HepG2 (cell line): ENCODE data around the gene SLC25A19. TPM values are rescaled to one million over a fixed set of nuclear protein-coding genes. Genes with fewer than 3 reads are reported as not detected.

ENCODE experiments used
- ATAC-seq: fragments of 200-7000 bp; cut with Tn5 transposase; 3 replicates; pipeline ENCODE4 v1.9.1; 2020; ENCODE audit warnings: mild to moderate bottlenecking, moderate library complexity
- BruUV-seq: library from RNA; stranded (reverse); fragments of 400-500 nt; replicated peaks from 2 replicates; lab custom pipeline; 2021; lab: Mats Ljungman, UMichigan
- CTCF ChIA-PET: fragments of 300-600 bp; formaldehyde crosslinking; extraction: SDS; loops from one replicate; lab custom pipeline; 2021; ENCODE audit warnings: low total read pairs, inconsistent platforms, low intra/inter-chr PET ratio; lab: Yijun Ruan, JAX
- POLR2A ChIA-PET: fragments of 350-600 bp; sonication (Branson Sonifier 250); formaldehyde crosslinking; loops from one replicate; lab custom pipeline; 2020; ENCODE audit warnings: antibody characterized with exemption, inconsistent platforms; lab: Yijun Ruan, JAX
- DNase-seq: peaks from one replicate; pipeline ENCODE4 v3.0.0-alpha.2; 2015; ENCODE audit warnings: low spot score
- FAIRE-seq: peaks from 3 replicates; lab custom pipeline; 2011; peaks lifted over from hg19 to GRCh38; lab: Jason Lieb, UNC
- H2AFZ ChIP-seq: one replicate; pipeline ENCODE4 v1.6.1; 2011; ENCODE audit warnings: low read length, inconsistent platforms
- H3K27ac ChIP-seq: fragments of 300-600 bp; 3 replicates; pipeline ENCODE4 v1.8.0; 2011; ENCODE audit warnings: mixed run types, mild to moderate bottlenecking, mixed read lengths, low read length, inconsistent platforms; ENCODE audit not compliant: insufficient read depth; ENCODE audit errors: extremely low read length
- H3K27me3 ChIP-seq, 2 experiments: fragments of 200-600 bp in 1 of 2; 2 replicates in 1 of 2; 3 replicates in 1 of 2; pipeline versions ENCODE4 v1.6.0 to v1.8.0; 2011; ENCODE audit warnings: low read length in 2 of 2, mild to moderate bottlenecking in 2 of 2, moderate library complexity in 2 of 2, inconsistent platforms in 1 of 2; ENCODE audit not compliant: insufficient read depth in 2 of 2, control insufficient read depth in 1 of 2
- H3K36me3 ChIP-seq, 2 experiments: fragments of 200-600 bp in 1 of 2; replicated peaks in 1 of 2; 2 replicates in 1 of 2; 3 replicates in 1 of 2; pipeline versions ENCODE4 v1.5.1 to v1.8.0; 2011; ENCODE audit warnings: low read length in 2 of 2, inconsistent platforms in 1 of 2; ENCODE audit not compliant: insufficient read depth in 2 of 2, control insufficient read depth in 1 of 2
- H3K4me1 ChIP-seq: 2 replicates; pipeline ENCODE4 v1.5.1; 2012; ENCODE audit warnings: low read length, inconsistent platforms; ENCODE audit not compliant: insufficient read depth
- H3K4me2 ChIP-seq: 2 replicates; pipeline ENCODE4 v1.6.0; 2011; ENCODE audit warnings: low read depth, low read length, inconsistent platforms
- H3K4me3 ChIP-seq, 3 experiments: fragments of 200-600 bp in 1 of 3; sonication (generic), shearing (Covaris generic) in 1 of 3; replicated peaks in 1 of 3; 2 replicates each; pipeline ENCODE4 v1.5.1; 2011 to 2016; ENCODE audit warnings: low read length in 3 of 3, inconsistent platforms in 2 of 3, low read depth in 2 of 3, mild to moderate bottlenecking in 2 of 3, control low read depth in 1 of 3, mixed read lengths in 1 of 3; ENCODE audit not compliant: insufficient read depth in 1 of 3
- H3K79me2 ChIP-seq: one replicate; pipeline ENCODE4 v1.6.1; 2011; ENCODE audit warnings: low read length, inconsistent platforms; ENCODE audit not compliant: insufficient read depth
- H3K9ac ChIP-seq: 2 replicates; pipeline ENCODE4 v1.6.0; 2011; ENCODE audit warnings: mild to moderate bottlenecking, low read depth, low read length, inconsistent platforms; ENCODE audit not compliant: insufficient read depth
- H3K9me3 ChIP-seq: 2 replicates; pipeline ENCODE4 v1.5.1; 2012; ENCODE audit warnings: mild to moderate bottlenecking, low read length
- H4K20me1 ChIP-seq: 2 replicates; pipeline ENCODE4 v1.6.0; 2011; ENCODE audit warnings: inconsistent platforms, mild to moderate bottlenecking, low read length, moderate library complexity; ENCODE audit not compliant: insufficient read depth
- ARID2 ChIP-seq: sonication (generic); formaldehyde crosslinking; IDR thresholded peaks from 2 replicates; pipeline ENCODE4 v1.8.1; 2022; ENCODE audit warnings: mild to moderate bottlenecking, missing genetic modification reagents, borderline replicate concordance
- ARNTL ChIP-seq: sonication (generic); formaldehyde crosslinking; IDR thresholded peaks from 2 replicates; pipeline ENCODE4 v1.4.0; 2020; ENCODE audit warnings: mild to moderate bottlenecking, missing genetic modification reagents
- ELF1 ChIP-seq: sonication (generic); formaldehyde crosslinking; IDR thresholded peaks from 2 replicates; pipeline ENCODE4 v1.4.0; 2020; ENCODE audit warnings: missing genetic modification reagents
- FOSL1 ChIP-seq: sonication (generic); formaldehyde crosslinking; IDR thresholded peaks from 2 replicates; pipeline ENCODE4 v1.9.0; 2021; ENCODE audit warnings: missing genetic modification reagents, borderline replicate concordance
- GABPB1 ChIP-seq: IDR thresholded peaks from 2 replicates; pipeline ENCODE4 v1.6.1; 2016; ENCODE audit warnings: mild to moderate bottlenecking, missing genetic modification reagents, moderate library complexity, missing compliant biosample characterization
- NR2F6 ChIP-seq, 2 experiments: IDR thresholded peaks; 2 replicates each; pipeline ENCODE4 v1.6.1; 2016; ENCODE audit warnings: antibody characterized with exemption in 1 of 2, mild to moderate bottlenecking in 1 of 2
- PCBP1 ChIP-seq: fragments of 200-400 bp; formaldehyde crosslinking; IDR thresholded peaks from 2 replicates; pipeline ENCODE4 v1.6.1; 2017; ENCODE audit warnings: mild to moderate bottlenecking, low read depth, low read length, borderline replicate concordance
- RFXAP ChIP-seq: sonication (generic); formaldehyde crosslinking; IDR thresholded peaks from 2 replicates; pipeline ENCODE4 v1.4.0; 2020; ENCODE audit warnings: missing genetic modification reagents, borderline replicate concordance
- SOX5 ChIP-seq: IDR thresholded peaks from 2 replicates; pipeline ENCODE4 v1.6.1; 2016; ENCODE audit warnings: borderline replicate concordance
- TBX2 ChIP-seq: sonication (generic); formaldehyde crosslinking; IDR thresholded peaks from 2 replicates; pipeline ENCODE4 v1.5.0; 2020; ENCODE audit warnings: missing genetic modification reagents, mild to moderate bottlenecking, borderline replicate concordance
- TBX3 ChIP-seq: fragments of 450-650 bp; IDR thresholded peaks from 2 replicates; pipeline ENCODE4 v1.6.1; 2017; ENCODE audit warnings: antibody characterized with exemption, mild to moderate bottlenecking, inconsistent platforms, borderline replicate concordance
- ZNF10 ChIP-seq: sonication (generic); formaldehyde crosslinking; IDR thresholded peaks from 2 replicates; pipeline ENCODE4 v1.4.0; 2020; ENCODE audit warnings: mild to moderate bottlenecking, low read depth, missing genetic modification reagents, borderline replicate concordance
- ZNF263 ChIP-seq: sonication (generic); formaldehyde crosslinking; IDR thresholded peaks from 2 replicates; pipeline ENCODE4 v1.4.0; 2020; ENCODE audit warnings: missing genetic modification reagents
- ZNF543 ChIP-seq: sonication (generic); formaldehyde crosslinking; IDR thresholded peaks from 2 replicates; pipeline ENCODE4 v1.4.0; 2020; ENCODE audit warnings: mild to moderate bottlenecking, missing genetic modification reagents
- ZNF567 ChIP-seq: sonication (generic); formaldehyde crosslinking; IDR thresholded peaks from 2 replicates; pipeline ENCODE4 v1.8.1; 2023; ENCODE audit warnings: mild to moderate bottlenecking, missing genetic modification reagents, borderline replicate concordance
- ZNF605 ChIP-seq: sonication (generic); formaldehyde crosslinking; IDR thresholded peaks from 2 replicates; pipeline ENCODE4 v1.8.0; 2022; ENCODE audit warnings: mild to moderate bottlenecking, missing genetic modification reagents
- whole genome bisulfite sequencing: methylation state at CpG from one replicate; pipeline ENCODE4 v1.1.6; 2017; ENCODE audit warnings: low lambda C conversion rate; 5-methylcytosine and 5-hydroxymethylcytosine counted together
- in situ Hi-C: cut with HindIII; loops from 2 replicates; pipeline ENCODE4 v1.10.0; 2017; ENCODE audit warnings: low pct_unique_long_range_greater_than_20kb; ENCODE audit not compliant: extremely low pct_ligation_motif_present
- intact Hi-C: fragments of 100-400 bp; cut with micrococcal nuclease; formaldehyde crosslinking; loops from one replicate; pipeline ENCODE4 v1.10.0; 2022; ENCODE audit not compliant: unreplicated experiment
- polyA plus RNA-seq, 8 experiments: library from polyadenylated mRNA; depleted of rRNA in 3 of 8; stranded (reverse) in 7 of 8; unstranded in 1 of 8; fragments of >200 nt; fragmentation: Illumina TruSeq in 4 of 8; extraction: Trizol in 4 of 8; gene quantifications; 2 replicates each; pipeline versions ENCODE4 v1.2.1 to v1.2.3, GENCODE V29; 2011 to 2016; ENCODE audit warnings: low read depth in 4 of 8, missing spikeins in 1 of 8, mixed read lengths in 1 of 8; ENCODE audit not compliant: insufficient read depth in 1 of 8
- total RNA-seq, 5 experiments: library from RNA; depleted of rRNA; stranded (reverse); fragments of >200 nt; fragmentation: Illumina TruSeq; extraction: Trizol; gene quantifications; 2 replicates each; pipeline ENCODE4 v1.2.3, GENCODE V29; 2016; ENCODE audit warnings: low read depth in 1 of 5
- TF ChIP-seq, protein P1 (sequence below): sonication (generic); formaldehyde crosslinking; IDR thresholded peaks from 2 replicates; pipeline ENCODE4 v1.4.0; 2020; ENCODE audit warnings: missing genetic modification reagents
- TF ChIP-seq, protein P2 (sequence below): sonication (generic); formaldehyde crosslinking; conservative IDR thresholded peaks from 2 replicates; pipeline ENCODE4 v1.5.0; 2020; ENCODE audit warnings: missing genetic modification reagents

Gene SLC25A19
- total and polyA plus RNA-seq, 2 of the 13 experiments (the other 11 are each of a cell fraction or from before 2014, with no cell fraction given), result 24.4 to 41.4 TPM

DNA sequence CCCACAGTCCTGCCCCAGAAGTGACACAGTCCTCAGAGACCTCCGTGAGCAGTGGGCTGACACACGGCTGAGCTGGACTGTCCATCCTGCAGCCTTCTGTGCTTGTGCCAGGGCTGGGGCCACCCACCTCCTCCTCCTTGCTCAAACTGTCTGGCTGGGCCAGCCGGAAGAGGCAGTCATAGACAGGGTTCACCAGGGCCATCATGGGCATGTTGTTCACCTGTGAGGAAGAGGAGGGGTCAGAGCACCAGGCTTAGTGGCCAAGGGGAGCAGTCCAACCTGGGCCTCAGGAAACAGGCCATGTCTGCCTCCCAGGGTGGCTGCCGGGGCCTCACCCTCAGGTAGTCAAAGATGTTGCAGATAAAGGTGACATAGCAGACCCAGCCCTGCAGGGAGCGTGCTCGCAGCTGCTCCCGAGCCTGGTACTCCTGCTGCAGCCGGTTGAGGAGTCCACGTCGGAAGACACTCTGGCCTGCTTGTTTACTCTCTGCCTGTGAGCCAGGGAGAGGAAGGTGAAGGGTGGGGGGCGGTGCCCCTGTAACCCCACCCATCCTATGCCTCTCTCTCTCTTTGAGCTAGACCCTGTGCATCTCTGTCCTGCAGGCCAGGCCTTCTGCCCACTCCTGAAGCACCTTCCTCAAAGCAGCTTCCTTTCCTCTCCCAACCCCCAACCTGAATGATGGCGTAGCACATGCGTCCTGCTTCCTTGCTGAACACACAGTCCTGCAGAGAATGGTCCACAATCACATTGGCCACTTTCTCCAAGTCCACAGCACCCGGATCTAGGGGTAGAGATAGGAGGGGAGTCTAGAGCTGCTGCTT is 21.6 kb downstream of the SLC25A19 start:
- Histone ChIP-seq H3K9me3 (no peaks in the 10 kb centered on the region), H3K4me1 (peaks cover 52% of the 10 kb centered on the region), H3K27me3 (no peaks in the 10 kb centered on the region), H3K4me2 (peak overlapping the region; percentile 57), H3K4me3 (peak overlapping the region in 1 of 3 experiments; percentile 45; a peak in 2 of 6 replicates), H3K9ac (no peak overlapping the region), H3K27ac (peak overlapping the region; percentile 34), H4K20me1 (no peaks in the 10 kb centered on the region), H3K36me3 (peaks cover 13 to 29% of the 10 kb centered on the region in 2 experiments), H2AFZ (no peak overlapping the region), H3K79me2 (peaks cover 15% of the 10 kb centered on the region)
- in situ Hi-C loops (loop anchor here (5.0 kb wide), 1 partner anchor 145 kb away; no protein-coding TSS in a partner anchor), intact Hi-C loops (no loop called here)
- WGBS, result 29% methylated on average over 12 of the region's 14 CpGs
- DNase-seq (peak; percentile 86), FAIRE-seq (peak; percentile 93), ATAC-seq (peak; percentile 71)
- ChIA-PET POLR2A (interaction anchor here (1.0 to 6.6 kb wide), 9 partner anchors 10 to 162 kb away, joined by 3 to 43 read pairs (median 4); partner anchors contain the start of genes GRB2, SLC25A19 and SUMO2), CTCF (interaction anchor here (1.5 to 2.0 kb wide), 2 partner anchors 55 to 145 kb away, joined by 4 to 10 read pairs; no protein-coding TSS in a partner anchor)
- no TSS peak for BruUV-seq
- TF ChIP-seq ZNF605 (CRISPR knock-in tag), result peak; percentile 52; the same call in 1 of the 2 replicates
- TF ChIP-seq ELF1, result peak; percentile 29; the same call in 1 of the 2 replicates
- no peak for TF ChIP-seq FOSL1 (CRISPR knock-in tag)
- peak; percentile 80 for TF ChIP-seq GABPB1
- TF ChIP-seq ARID2 (CRISPR knock-in tag), result peak; percentile 90; the same call in 1 of the 2 replicates
- TF ChIP-seq, protein P1, sequence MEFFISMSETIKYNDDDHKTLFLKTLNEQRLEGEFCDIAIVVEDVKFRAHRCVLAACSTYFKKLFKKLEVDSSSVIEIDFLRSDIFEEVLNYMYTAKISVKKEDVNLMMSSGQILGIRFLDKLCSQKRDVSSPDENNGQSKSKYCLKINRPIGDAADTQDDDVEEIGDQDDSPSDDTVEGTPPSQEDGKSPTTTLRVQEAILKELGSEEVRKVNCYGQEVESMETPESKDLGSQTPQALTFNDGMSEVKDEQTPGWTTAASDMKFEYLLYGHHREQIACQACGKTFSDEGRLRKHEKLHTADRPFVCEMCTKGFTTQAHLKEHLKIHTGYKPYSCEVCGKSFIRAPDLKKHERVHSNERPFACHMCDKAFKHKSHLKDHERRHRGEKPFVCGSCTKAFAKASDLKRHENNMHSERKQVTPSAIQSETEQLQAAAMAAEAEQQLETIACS, result 0 out of 2 replicates have a peak, but pooled peaks have one; percentile 34
- peak; percentile 63; the same call in 1 of the 2 replicates for TF ChIP-seq ARNTL (CRISPR knock-in tag)
- TF ChIP-seq ZNF263 (CRISPR knock-in tag), result peak; percentile 43; the same call in 1 of the 2 replicates
- TF ChIP-seq ZNF543, result peak; percentile 15; the same call in 1 of the 2 replicates
- 0 out of 2 replicates have a peak, but pooled peaks have one; percentile 38 for TF ChIP-seq PCBP1
- TF ChIP-seq ZNF567 (CRISPR knock-in tag), result peak; percentile 80; the same call in 1 of the 2 replicates
- TF ChIP-seq TBX2 (CRISPR knock-in tag), result 0 out of 2 replicates have a peak, but pooled peaks have one; percentile 27
- TF ChIP-seq NR2F6 (IDR thresholded peaks at IDR 0.05), result no peak
- peak; percentile 76 for TF ChIP-seq NR2F6 (CRISPR knock-in tag; IDR thresholded peaks at IDR 0.05)
- TF ChIP-seq, protein P2, sequence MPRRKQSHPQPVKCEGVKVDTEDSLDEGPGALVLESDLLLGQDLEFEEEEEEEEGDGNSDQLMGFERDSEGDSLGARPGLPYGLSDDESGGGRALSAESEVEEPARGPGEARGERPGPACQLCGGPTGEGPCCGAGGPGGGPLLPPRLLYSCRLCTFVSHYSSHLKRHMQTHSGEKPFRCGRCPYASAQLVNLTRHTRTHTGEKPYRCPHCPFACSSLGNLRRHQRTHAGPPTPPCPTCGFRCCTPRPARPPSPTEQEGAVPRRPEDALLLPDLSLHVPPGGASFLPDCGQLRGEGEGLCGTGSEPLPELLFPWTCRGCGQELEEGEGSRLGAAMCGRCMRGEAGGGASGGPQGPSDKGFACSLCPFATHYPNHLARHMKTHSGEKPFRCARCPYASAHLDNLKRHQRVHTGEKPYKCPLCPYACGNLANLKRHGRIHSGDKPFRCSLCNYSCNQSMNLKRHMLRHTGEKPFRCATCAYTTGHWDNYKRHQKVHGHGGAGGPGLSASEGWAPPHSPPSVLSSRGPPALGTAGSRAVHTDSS (CRISPR knock-in tag), result no peak
- TF ChIP-seq RFXAP (CRISPR knock-in tag), result 0 out of 2 replicates have a peak, but pooled peaks have one; percentile 19
- no peak for TF ChIP-seq TBX3
- peak; percentile 60; the same call in 1 of the 2 replicates for TF ChIP-seq SOX5 (CRISPR knock-in tag)
- no peak for TF ChIP-seq ZNF10 (CRISPR knock-in tag)
